ENCODE measurements around the gene SLC22A7. TPM values are rescaled to one million over a fixed set of nuclear protein-coding genes. Genes with fewer than 3 reads are reported as not detected.

The SLC22A7 gene
- not detected for total RNA-seq
- not detected for polyA plus RNA-seq (ENCODE audit: insufficient read depth, low read depth, low replicate concordance)
- long read RNA-seq, donor 1 = 0 reads
- long read RNA-seq, donor 2 = 0 reads

GRCh38 chr6:43297644-43298564, at the start of gene SLC22A7:
Gene SLC22A7 (plus strand): TSS chr6:43298260. CDS start chr6:43298359, 99 bp downstream.
- peak; percentile 57 for DNase-seq
- intact Hi-C loops (cut with DNase I; ENCODE audit: low total_unique reads) = no loop called here

GRCh38 chr6:43248791-43249190, 49.3 kb upstream of the SLC22A7 start:
- Histone ChIP-seq H3K27me3 (no peaks in the 10 kb centered on the region), H3K27ac (no peak overlapping the region), H3K36me3 (ENCODE audit: low read depth, missing control alignments) (no peaks in the 10 kb centered on the region), H3K4me1 (peaks cover 12% of the 10 kb centered on the region), H3K4me3 (no peak overlapping the region), H3K9me3 (no peaks in the 10 kb centered on the region)
- DNase-seq = no peak
- TF ChIP-seq POLR2A (IDR thresholded peaks at IDR 0.05) (no peak), CTCF (IDR thresholded peaks at IDR 0.05) (no peak)
- intact Hi-C loops (cut with DNase I; ENCODE audit: low total_unique reads) = no loop called here

More at GRCh38 chr6:43297644-43298564, at the start of gene SLC22A7:
- Histone ChIP-seq H3K9me3 (no peaks in the 10 kb centered on the region), H3K27me3 (no peaks in the 10 kb centered on the region), H3K36me3 (ENCODE audit: low read depth, missing control alignments) (no peaks in the 10 kb centered on the region), H3K27ac (no peak within 1 kb of the TSS), H3K4me3 (no peak within 1 kb of the TSS), H3K4me1 (no peaks in the 10 kb centered on the region)
- TF ChIP-seq POLR2A (IDR thresholded peaks at IDR 0.05) (no peak), CTCF (IDR thresholded peaks at IDR 0.05) (no peak)
- 56 to 78% methylated on average over 3 to 10 of the region's 10 CpGs for WGBS, 2 donors

- DNase-seq = no peak
- no peaks in the 10 kb centered on the region for H3K9me3 ChIP-seq
- no peak overlapping the region for H3K4me3 ChIP-seq
- intact Hi-C loops (cut with DNase I; ENCODE audit: low total_unique reads) = loop anchor here (10.0 kb wide), 1 partner anchor 264 kb away; the partner anchor contains the start of genes LRRC73, POLR1C and YIPF3
- no peak overlapping the region for H3K27ac ChIP-seq
- H3K36me3 ChIP-seq (ENCODE audit: low read depth, missing control alignments) = no peaks in the 10 kb centered on the region
- no peak for TF ChIP-seq CTCF (IDR thresholded peaks at IDR 0.05)
- no peak for TF ChIP-seq POLR2A (IDR thresholded peaks at IDR 0.05)
- WGBS, 2 donors = 25 to 29% methylated on average over 8 of the region's 8 CpGs
- peaks cover 12% of the 10 kb centered on the region for H3K4me1 ChIP-seq
- no peaks in the 10 kb centered on the region for H3K27me3 ChIP-seq
Observed at GRCh38 chr6:43250992-43251373, 47.1 kb upstream of the SLC22A7 start.

GRCh38 chr6:43253401-43253800, 44.7 kb upstream of the SLC22A7 start:
- DNase-seq = no peak
- Histone ChIP-seq H3K27ac (no peak overlapping the region), H3K4me3 (no peak overlapping the region), H3K36me3 (ENCODE audit: low read depth, missing control alignments) (no peaks in the 10 kb centered on the region), H3K27me3 (no peaks in the 10 kb centered on the region), H3K9me3 (no peaks in the 10 kb centered on the region), H3K4me1 (peaks cover 6% of the 10 kb centered on the region)
- WGBS, 2 donors = 89 to 98% methylated on average over 10 to 11 of the region's 11 CpGs
- no peak for TF ChIP-seq POLR2A (IDR thresholded peaks at IDR 0.05)
- TF ChIP-seq CTCF (IDR thresholded peaks at IDR 0.05) = no peak
- intact Hi-C loops (cut with DNase I; ENCODE audit: low total_unique reads) = loop anchor here (10.0 kb wide), 1 partner anchor 261 kb away; the partner anchor contains the start of genes LRRC73, POLR1C and YIPF3

All from testis (tissue), 5 donors.